GM18526 (cell line): ENCODE data around the gene TTLL9.

Source experiments
- POLR2A ChIP-seq: IDR thresholded peaks from 3 replicates; pipeline ENCODE4 v1.6.1; 2011; ENCODE audit not compliant: insufficient read length; ENCODE audit errors: extremely low read depth

TTLL9 gene

DNA sequence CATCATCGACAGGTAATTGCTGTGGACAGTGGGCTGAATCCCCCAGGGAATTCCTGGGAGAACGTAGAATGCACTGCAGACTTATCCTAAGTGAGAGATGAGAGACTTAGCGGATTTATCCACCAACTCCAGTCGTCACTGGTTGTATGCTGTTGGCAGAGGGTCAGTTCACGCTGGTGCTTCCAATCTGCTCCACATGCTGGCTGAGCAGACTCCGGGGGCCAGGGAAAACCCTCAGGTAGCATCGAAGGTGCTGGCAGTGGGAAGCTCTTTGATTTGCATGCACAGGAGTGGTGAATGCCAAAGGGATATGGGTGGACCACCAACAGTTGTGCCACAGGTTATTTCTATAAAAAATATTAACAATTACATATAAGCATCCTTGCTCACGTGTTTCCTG is 20.2 kb downstream of the TTLL9 start:
- TF ChIP-seq POLR2A: no peak

DNA sequence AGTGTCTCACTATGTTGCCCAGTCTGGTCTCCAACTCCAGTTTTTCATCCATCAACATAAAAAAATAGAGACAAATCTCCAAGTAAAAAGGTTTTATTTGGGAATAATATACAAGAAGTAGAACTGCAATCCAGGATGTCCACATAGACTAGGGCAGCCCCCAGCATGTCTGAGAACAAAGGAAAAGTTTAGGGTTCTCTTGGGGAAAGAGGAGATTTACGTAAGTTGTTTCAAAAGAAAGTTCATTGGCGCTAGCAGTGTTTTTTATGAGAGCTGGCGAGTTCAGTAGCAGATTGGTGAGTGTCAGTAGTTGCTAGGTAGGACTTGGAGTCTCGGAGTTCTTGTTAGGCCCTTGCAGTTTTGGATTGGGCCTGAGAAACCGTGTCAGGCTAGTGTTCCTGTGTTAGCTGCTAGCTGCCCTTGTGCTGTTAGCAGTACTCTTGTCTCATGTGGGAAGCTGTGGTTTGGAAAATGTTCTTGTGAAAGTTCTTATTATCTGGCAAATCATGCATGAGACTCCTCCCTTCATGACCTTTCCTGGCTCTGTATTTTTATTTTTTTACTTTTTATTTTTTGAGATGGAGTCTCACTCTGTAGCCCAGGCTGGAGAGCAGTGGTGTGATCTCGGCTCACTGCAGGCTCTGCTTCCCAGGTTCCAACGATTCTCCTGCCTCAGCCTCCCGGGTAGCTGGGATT is 24.7 kb downstream of the TTLL9 start:
- no peak for TF ChIP-seq POLR2A

DNA sequence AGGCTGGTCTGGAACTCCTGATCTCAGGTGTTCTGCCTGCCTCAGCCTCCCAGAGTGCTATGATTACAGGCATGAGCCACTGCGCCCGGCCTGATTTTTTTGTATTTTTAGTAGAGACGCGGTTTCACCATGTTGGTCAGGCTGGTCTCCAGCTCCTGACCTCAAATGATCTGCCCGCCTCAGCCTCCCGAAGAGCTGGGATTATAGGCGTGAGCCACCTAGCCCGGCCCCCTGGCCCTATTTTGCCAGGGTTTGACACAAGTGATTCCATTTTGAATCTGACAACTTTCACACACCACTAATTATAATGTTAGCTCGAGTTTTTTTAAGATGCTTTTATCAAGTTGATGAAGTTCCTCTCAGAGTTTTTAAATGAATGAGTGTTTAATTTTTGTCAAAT is 25.6 kb downstream of the TTLL9 start:
- TF ChIP-seq POLR2A: no peak

DNA sequence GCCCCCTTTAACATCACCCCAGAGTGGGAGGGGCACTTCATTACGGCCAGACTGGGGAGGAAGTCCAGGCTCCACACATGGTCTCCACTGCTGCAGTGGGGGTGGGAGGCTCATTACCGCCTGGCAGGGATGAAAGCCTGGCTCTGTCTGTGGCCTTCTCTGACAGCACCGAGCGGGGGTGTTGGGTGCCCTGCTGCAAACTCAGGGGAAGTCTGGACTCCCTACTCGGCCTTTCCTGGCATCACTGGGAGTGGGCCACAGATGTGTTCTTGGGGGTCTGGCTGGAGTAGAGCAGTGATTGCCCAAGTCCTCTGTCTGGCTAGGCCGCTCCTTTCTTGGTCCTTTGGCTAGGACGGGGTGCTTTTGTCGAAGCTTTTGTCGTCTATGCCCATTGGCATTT is 27.1 kb downstream of the TTLL9 start:
- TF ChIP-seq POLR2A: no peak

DNA sequence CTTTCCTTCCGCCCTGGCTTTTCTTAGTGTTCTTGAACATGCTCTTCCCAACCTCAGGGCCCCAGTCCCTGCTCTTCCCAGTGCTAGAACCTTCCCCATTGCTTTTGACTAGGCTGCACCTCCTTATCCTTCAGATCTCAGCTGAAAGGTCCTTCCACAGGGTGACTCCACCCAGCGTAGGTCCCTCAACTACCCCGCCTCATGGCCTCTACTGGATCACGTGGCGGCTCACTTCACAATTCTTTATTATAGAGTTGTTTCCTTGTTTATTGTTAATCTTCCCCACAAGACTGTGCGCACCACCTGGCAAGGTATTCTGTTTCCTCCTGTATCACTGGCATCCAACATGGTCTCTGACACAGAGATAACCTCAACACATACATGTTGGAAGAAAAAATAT is 31.2 kb downstream of the TTLL9 start:
- no peak for TF ChIP-seq POLR2A

DNA sequence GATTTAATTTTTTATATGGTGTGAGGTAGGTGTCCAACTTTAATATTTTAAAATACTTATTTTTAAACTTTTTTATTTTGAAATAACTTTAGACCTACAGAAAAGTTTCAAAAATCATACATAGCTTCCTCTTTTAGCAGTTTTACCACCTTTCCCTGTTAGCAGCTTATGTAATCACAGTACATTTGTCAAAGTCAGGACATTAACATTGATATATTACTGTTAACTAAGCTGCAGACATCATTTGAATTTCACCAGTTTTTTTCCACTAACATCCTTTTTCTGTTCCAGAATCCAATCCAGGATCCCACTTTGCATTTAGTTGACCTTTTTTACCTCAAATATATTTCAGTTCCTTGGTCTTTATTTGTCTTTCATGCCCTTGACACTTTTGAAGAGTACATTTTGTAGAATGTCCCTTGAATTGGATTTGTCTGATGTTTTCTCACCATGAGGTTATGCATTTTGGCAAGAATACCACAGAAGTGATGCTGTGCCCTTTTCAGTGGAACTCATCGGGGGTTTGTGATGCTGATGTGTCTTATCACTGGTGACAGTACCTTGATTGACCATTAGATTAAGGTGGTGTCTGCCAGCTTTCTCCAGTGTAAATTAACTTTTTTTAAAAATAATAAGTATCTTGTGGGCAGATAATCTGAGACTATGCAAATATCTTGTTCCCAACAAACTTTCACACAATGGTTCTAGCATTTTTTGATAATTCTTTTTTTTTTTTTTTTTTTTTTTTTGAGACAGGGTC is 33.4 kb downstream of the TTLL9 start:
- no peak for TF ChIP-seq POLR2A

DNA sequence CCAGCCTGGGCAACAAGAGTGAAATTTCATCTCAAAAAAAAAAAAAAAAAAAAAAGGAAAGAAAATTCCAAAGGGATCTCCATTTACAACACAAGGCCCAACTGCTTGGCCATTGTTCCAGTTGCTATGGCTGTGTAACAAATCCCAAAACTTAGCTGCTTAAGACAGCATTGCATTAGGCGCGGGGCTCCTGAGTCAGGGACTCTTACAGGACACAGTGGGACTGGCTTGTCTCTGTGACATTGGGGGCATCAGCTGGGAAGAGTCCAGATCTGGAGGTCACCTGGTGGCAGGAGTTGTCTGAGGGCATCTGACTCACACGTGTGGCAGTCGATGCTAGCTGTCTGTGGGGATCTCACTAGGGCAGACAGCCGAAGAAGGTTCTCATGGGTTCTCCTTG is 35.6 kb downstream of the TTLL9 start:
- TF ChIP-seq POLR2A: no peak

DNA sequence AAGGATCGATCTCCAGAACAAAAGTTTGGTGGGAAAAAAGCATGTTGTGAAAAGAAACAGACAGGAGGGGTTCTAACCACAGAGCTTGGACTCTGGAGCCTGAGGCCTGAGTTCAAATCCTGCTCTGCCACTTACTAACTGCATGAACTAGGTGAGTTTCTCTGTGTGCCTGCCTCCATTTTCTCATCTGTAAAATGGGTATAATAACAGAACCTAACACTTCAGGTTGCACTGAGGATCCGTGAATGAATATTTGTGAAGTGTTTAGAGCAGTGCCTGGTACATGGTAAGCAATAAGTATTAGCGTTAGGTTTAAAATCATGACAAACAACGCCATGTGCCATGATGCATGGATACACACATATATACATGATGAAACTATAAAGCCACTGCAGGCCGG is 36.6 kb downstream of the TTLL9 start:
- no peak for TF ChIP-seq POLR2A

DNA sequence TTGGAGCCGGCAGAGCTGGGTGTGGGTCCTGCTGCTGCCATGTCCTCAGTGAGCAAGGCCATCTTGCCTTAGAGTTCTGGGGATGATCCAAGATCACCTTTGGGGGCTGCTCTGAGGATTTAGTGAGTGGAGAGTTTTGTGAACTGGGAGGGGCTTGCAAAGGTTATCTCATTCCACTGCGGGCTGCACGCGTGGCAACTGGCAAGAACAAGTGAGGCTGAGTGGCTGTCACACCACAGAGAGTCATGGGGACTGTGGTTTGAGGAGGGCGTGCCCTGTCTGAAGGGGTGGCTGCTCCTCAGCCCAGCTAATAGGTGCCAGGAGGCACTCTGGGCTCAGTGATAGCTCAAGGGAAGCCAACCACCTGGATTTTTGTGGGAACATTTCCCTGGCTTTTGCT is 37.6 kb downstream of the TTLL9 start:
- TF ChIP-seq POLR2A: no peak

DNA sequence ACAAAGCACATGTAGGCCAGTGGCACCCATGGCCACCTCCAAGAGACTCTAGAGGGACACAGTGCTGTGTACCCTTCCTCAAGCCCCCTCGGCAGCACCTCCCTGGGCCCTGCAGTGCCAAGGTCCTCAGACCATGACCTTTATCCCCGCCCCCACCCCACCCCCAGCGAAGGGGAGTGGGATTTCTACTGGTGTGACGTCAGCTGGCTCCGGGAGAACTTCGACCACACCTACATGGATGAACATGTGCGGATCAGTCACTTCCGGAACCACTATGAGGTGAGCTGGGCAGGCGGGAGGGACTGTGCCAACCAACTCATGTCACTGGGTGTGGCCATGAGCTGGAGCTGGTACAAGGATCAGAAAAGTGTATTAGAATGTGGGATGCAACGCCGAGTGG is 38.0 kb downstream of the TTLL9 start:
- TF ChIP-seq POLR2A: no peak

DNA sequence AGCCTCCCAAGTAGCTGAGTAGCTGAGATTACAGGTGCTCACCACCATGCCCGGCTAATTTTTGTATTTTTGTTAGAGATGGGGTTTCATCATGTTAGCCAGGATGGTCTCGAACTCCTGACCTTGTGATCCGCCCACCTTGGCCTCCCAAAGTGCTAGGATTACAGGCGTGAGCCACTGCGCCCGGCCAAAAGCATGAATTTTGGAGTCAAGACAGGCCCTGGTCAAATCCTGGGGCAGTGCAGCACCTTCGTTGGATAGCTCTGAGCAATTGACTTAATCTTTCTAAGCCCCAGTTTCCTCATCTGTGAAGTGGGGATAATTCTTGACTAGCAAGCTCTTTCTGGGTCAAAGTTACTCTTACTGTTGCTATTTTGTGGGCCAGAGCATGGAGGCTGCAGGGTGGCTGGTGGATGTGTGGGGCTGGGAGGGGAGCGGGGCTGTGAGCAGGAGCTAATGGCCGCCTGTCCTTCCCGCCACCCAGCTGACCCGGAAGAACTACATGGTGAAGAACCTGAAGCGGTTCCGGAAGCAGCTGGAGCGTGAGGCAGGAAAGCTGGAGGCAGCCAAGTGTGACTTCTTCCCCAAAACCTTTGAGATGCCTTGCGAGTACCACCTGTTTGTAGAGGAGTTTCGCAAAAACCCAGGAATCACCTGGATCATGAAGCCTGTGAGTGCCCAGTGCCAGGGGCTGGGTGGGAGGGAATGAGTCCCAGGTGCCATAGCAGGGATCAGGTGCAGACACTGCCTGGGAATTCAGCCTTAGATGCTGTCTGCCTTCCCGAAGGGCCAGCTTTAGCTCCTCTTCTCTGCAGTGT is 39.0 kb downstream of the TTLL9 start:
- no peak for TF ChIP-seq POLR2A

DNA sequence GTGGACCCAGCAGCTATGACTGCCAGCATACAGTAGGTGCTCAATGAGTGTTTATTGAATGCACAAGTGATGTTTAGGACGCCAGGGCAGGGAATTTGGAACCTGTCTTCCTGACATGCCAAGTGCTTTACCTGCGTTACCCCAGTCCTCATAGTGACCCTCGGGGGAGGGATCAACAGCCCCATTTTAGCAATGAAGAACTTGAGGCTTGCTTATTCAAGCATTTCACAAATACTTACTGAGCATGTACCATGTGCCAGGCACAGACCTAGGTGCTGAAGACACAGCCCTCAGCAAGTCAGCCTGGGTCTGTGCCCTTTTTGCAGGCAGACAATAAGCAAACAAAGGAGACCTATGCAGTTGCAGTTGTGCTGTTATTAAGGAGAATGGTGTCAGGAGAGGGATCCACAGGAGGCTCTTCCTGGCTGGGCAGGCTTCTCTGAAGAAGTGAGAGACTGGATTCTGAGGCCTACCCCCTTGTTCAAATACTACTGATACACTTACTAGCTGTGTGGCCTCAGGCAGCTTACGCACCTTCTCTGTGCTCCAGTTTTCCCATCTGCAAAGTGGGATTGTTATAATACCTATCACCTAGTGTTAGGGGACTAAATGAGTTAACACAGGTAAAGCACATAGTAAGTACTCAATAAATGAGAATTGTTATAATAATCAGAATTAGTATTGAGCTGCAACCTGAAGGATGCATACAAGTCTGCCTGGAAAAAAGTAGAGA is 39.8 kb downstream of the TTLL9 start:
- TF ChIP-seq POLR2A: no peak

DNA sequence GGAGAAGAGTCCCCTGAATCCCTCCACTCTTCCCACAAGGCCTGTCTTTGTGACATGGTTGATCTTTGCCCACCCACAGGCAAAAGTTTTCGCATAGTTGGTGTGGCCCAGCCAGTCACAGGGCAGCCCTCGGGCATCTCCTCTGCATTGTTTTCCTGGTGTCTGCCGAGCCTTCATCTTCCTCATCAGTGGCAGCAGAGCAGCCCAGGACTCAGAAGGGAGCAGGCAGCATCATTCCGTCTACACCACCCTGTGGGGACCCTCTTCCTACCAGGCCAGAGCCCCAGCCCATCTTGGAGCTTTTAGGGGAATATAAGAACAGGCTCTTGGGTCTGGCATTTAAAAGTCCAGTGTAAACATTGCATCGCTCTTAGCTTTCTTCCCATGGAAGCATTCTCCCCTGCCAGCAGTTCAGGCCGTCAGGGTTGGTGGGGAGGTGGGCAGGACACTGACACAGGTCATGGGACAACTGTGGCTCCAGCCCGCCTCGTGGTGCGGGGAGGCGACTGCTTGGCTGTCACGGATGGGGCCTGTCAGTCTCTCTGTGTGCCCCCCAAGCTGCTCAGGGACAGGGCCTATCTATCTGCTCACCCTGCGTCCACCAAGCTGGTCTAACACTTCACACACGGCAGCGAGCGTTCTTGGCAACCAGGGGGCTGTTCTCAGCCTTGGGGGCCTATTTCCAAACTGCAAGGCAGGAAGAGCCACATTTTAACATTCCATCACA is 43.2 kb downstream of the TTLL9 start:
- TF ChIP-seq POLR2A: no peak

DNA sequence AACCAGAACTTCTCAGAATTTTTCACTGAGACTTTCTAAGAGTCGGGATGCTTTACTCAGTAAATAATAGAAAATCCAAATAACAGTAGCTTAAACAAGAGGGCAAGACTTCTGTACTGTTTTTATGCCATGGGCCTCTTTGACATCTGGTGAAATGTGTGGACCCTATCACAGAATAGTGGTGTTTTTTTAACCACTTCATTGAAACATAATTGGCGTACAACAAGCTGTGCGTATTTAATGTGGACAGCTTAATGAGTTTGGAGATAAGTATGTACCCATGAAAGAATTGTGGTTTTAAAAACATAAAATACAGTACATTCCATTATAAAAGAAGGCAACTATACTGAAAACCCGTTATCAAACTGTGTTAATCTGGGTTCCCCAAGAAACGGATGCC is 43.7 kb downstream of the TTLL9 start:
- no peak for TF ChIP-seq POLR2A
